ENCODE data around the gene SFXN5. TPM values are rescaled to one million over a fixed set of nuclear protein-coding genes. Genes with fewer than 3 reads are reported as not detected.

Gene SFXN5
- total RNA-seq, 1 donor from 2014 or later = 7.6 TPM

- Histone ChIP-seq H3K36me3 (ENCODE audit: control insufficient read depth, insufficient read depth, low read length) (no peaks in the 10 kb centered on the region), H3K4me3 (ENCODE audit: low read depth, low read length) (no peak overlapping the region), H3K27me3 (ENCODE audit: control insufficient read depth, insufficient read depth, low read length) (no peaks in the 10 kb centered on the region)
- no peak for DNase-seq (ENCODE audit: low read depth)
- TF ChIP-seq CTCF (IDR thresholded peaks at IDR 0.05; ENCODE audit: insufficient read depth, low read length, poor library complexity, severe bottlenecking) = no peak
Measured at GRCh38 chr2:72991980-72992733, 79.4 kb downstream of the SFXN5 start.

- H3K4me3 ChIP-seq (ENCODE audit: low read depth, low read length) = no peak overlapping the region
- DNase-seq (ENCODE audit: low read depth) = no peak
- H3K27me3 ChIP-seq (ENCODE audit: control insufficient read depth, insufficient read depth, low read length) = no peaks in the 10 kb centered on the region
- no peak for TF ChIP-seq CTCF (IDR thresholded peaks at IDR 0.05; ENCODE audit: insufficient read depth, low read length, poor library complexity, severe bottlenecking)
- H3K36me3 ChIP-seq (ENCODE audit: control insufficient read depth, insufficient read depth, low read length) = no peaks in the 10 kb centered on the region
Measured at GRCh38 chr2:72991439-72991725, 80.1 kb downstream of the SFXN5 start.

- TF ChIP-seq CTCF (IDR thresholded peaks at IDR 0.05; ENCODE audit: insufficient read depth, low read length, poor library complexity, severe bottlenecking) = no peak
- Histone ChIP-seq H3K27me3 (ENCODE audit: control insufficient read depth, insufficient read depth, low read length) (no peaks in the 10 kb centered on the region), H3K4me3 (ENCODE audit: low read depth, low read length) (no peak overlapping the region), H3K36me3 (ENCODE audit: control insufficient read depth, insufficient read depth, low read length) (no peaks in the 10 kb centered on the region)
- no peak for DNase-seq (ENCODE audit: low read depth)
Measured at GRCh38 chr2:72990695-72991438, 80.6 kb downstream of the SFXN5 start.

GRCh38 chr2:72989770-72990556 lies 81.5 kb downstream of the SFXN5 start:
- TF ChIP-seq CTCF (IDR thresholded peaks at IDR 0.05; ENCODE audit: insufficient read depth, low read length, poor library complexity, severe bottlenecking) = no peak
- H3K4me3 ChIP-seq (ENCODE audit: low read depth, low read length) = no peak overlapping the region
- H3K27me3 ChIP-seq (ENCODE audit: control insufficient read depth, insufficient read depth, low read length) = no peaks in the 10 kb centered on the region
- no peak for DNase-seq (ENCODE audit: low read depth)
- H3K36me3 ChIP-seq (ENCODE audit: control insufficient read depth, insufficient read depth, low read length) = no peaks in the 10 kb centered on the region

- no peak for TF ChIP-seq CTCF (IDR thresholded peaks at IDR 0.05; ENCODE audit: insufficient read depth, low read length, poor library complexity, severe bottlenecking)
- no peak overlapping the region for H3K4me3 ChIP-seq (ENCODE audit: low read depth, low read length)
- H3K36me3 ChIP-seq (ENCODE audit: control insufficient read depth, insufficient read depth, low read length) = no peaks in the 10 kb centered on the region
- no peak for DNase-seq (ENCODE audit: low read depth)
- no peaks in the 10 kb centered on the region for H3K27me3 ChIP-seq (ENCODE audit: control insufficient read depth, insufficient read depth, low read length)
Measured at GRCh38 chr2:72988726-72989273, 82.7 kb downstream of the SFXN5 start.
